Keratinocyte (primary cell): ENCODE measurements around the gene BET1.

Experiments used
- EZH2 ChIP-seq: IDR thresholded peaks from one replicate; pipeline ENCODE4 v1.6.1; 2012; ENCODE audit warnings: inconsistent platforms, mild to moderate bottlenecking, low read length, moderate library complexity
- TF ChIP-seq, protein P1 (sequence below), 3 experiments: IDR thresholded peaks in 1 of 3; conservative IDR thresholded peaks in 1 of 3; optimal IDR thresholded peaks in 1 of 3; 2 replicates in 2 of 3; 3 replicates in 1 of 3; pipeline versions ENCODE3 to v1.5.1; 2011; ENCODE audit warnings: low read length in 3 of 3, mild to moderate bottlenecking in 3 of 3, moderate library complexity in 2 of 3, control low read depth in 1 of 3, inconsistent platforms in 1 of 3; ENCODE audit not compliant: insufficient read depth in 2 of 3; ENCODE audit errors: extremely low read depth in 1 of 3

DNA sequence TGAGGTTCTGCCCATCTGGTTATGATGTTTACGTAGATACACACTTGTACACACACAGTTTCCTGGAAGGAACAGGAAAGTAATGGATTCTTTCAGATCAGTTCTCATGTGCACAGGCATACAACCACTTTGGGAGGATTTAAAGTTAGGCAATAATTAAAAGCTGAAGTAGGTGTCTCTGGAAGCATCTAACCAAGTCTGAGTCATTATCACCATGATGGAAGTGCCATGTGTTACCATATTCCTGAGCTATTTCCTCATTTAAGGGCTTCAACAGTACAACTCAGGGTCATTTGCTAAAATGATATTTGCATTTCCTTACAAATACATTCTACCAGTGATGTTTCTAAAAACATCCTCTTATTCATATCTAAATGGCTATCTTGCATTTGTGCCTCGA lies 41.4 kb upstream of the BET1 start:
- TF ChIP-seq EZH2 = no peak
- TF ChIP-seq, protein P1, sequence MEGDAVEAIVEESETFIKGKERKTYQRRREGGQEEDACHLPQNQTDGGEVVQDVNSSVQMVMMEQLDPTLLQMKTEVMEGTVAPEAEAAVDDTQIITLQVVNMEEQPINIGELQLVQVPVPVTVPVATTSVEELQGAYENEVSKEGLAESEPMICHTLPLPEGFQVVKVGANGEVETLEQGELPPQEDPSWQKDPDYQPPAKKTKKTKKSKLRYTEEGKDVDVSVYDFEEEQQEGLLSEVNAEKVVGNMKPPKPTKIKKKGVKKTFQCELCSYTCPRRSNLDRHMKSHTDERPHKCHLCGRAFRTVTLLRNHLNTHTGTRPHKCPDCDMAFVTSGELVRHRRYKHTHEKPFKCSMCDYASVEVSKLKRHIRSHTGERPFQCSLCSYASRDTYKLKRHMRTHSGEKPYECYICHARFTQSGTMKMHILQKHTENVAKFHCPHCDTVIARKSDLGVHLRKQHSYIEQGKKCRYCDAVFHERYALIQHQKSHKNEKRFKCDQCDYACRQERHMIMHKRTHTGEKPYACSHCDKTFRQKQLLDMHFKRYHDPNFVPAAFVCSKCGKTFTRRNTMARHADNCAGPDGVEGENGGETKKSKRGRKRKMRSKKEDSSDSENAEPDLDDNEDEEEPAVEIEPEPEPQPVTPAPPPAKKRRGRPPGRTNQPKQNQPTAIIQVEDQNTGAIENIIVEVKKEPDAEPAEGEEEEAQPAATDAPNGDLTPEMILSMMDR (optimal IDR thresholded peaks at IDR 0.05 in 1 of 3, IDR thresholded peaks at IDR 0.05 in 1 of 3, conservative IDR thresholded peaks at IDR 0.05 in 1 of 3; ENCODE audit: extremely low read depth in 1 of 3, insufficient read depth in 2 of 3, low read length in 3 of 3) = no peak
